ENCODE data around the gene LMAN2. TPM values are rescaled to one million over a fixed set of nuclear protein-coding genes. Genes with fewer than 3 reads are reported as not detected.
"Not testable (repeated sequence)": the region's sequence is repeated elsewhere in the genome, so short reads cannot be mapped to it uniquely, and the experiment has no call there.

The LMAN2 gene
- total RNA-seq, 2 donors from 2014 or later, result 119 to 128 TPM

DNA sequence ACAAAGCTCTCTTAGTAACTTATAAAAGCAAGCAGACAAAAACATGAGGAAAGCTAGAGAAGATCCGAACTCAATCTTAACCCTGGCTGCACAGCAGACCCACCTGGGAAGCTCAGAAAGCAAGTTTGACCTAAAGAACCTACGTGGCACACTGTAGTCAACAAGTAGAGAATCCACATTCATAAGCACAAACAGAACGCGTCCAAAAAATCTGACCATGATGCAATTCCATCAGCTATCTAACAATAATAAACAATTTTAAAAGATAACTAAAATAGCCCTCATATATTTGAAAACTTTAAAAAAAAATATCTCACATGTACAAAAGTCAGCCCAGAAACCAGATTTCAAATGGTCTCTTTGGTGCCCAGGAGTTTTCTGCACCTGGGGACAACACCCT is 4.6 kb downstream of the LMAN2 start:
- Histone ChIP-seq H3K36me3 (ENCODE audit: control insufficient read depth, insufficient read depth, low read length) (peaks cover 54% of the 10 kb centered on the region), H3K4me3 (ENCODE audit: low read length) (no peak overlapping the region), H3K27ac (ENCODE audit: low read depth, low read length) (no peak overlapping the region), H3K9ac (ENCODE audit: extremely low read depth, low read length, poor library complexity, severe bottlenecking) (no peak overlapping the region), H3K9me3 (ENCODE audit: control insufficient read depth, low read length) (no peaks in the 10 kb centered on the region), H3K27me3 (ENCODE audit: control insufficient read depth, insufficient read depth, low read length, poor library complexity, severe bottlenecking) (no peaks in the 10 kb centered on the region), H3K4me1 (ENCODE audit: control insufficient read depth, insufficient read depth, low read length) (peaks cover 11% of the 10 kb centered on the region)
- Mint-ChIP-seq H3K27ac (no peak overlapping the region), H3K4me3 (no peak overlapping the region), H3K36me3 (ENCODE audit: low read depth) (peaks cover 40% of the 10 kb centered on the region), H3K4me1 (peaks cover 18% of the 10 kb centered on the region), H3K27me3 (ENCODE audit: insufficient read depth) (no peaks in the 10 kb centered on the region), H3K9me3 (no peaks in the 10 kb centered on the region)
- TF ChIP-seq, protein P1, sequence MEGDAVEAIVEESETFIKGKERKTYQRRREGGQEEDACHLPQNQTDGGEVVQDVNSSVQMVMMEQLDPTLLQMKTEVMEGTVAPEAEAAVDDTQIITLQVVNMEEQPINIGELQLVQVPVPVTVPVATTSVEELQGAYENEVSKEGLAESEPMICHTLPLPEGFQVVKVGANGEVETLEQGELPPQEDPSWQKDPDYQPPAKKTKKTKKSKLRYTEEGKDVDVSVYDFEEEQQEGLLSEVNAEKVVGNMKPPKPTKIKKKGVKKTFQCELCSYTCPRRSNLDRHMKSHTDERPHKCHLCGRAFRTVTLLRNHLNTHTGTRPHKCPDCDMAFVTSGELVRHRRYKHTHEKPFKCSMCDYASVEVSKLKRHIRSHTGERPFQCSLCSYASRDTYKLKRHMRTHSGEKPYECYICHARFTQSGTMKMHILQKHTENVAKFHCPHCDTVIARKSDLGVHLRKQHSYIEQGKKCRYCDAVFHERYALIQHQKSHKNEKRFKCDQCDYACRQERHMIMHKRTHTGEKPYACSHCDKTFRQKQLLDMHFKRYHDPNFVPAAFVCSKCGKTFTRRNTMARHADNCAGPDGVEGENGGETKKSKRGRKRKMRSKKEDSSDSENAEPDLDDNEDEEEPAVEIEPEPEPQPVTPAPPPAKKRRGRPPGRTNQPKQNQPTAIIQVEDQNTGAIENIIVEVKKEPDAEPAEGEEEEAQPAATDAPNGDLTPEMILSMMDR (conservative IDR thresholded peaks at IDR 0.05), result no peak
- WGBS, 2 experiments (ENCODE audit: insufficient coverage in 1 of 2, insufficient read length in 1 of 2), result 70 to 75% methylated on average over 4 of the region's 4 CpGs
- no peak for DNase-seq

DNA sequence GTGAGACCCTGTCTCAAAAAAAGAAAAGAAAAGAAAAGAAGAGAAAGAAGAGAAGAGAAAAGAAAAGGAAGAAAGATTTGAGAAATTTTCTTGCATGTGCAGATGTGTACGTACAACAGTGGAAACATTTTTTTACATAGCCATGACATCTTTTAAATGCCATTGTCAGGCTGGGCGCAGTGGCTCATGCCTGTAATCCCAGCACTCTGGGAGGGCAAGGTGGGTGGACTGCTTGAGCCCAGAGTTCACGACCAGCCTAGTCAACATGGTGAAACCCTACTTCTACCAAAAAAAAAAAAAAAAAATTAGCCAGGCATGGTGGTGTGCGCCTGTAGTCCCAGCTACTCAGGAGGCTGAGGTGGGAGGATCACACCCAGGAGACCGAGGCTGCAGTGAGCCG is 6.6 kb downstream of the LMAN2 start:
- 96 to 100% methylated on average over 2 to 6 of the region's 6 CpGs for WGBS, 2 experiments (ENCODE audit: insufficient coverage in 1 of 2, insufficient read length in 1 of 2)
- Histone ChIP-seq H3K4me3 (ENCODE audit: low read length) (no peak overlapping the region), H3K36me3 (ENCODE audit: control insufficient read depth, insufficient read depth, low read length) (peaks cover 62% of the 10 kb centered on the region), H3K9me3 (ENCODE audit: control insufficient read depth, low read length) (peaks cover 6% of the 10 kb centered on the region), H3K9ac (ENCODE audit: extremely low read depth, low read length, poor library complexity, severe bottlenecking) (no peak overlapping the region), H3K4me1 (ENCODE audit: control insufficient read depth, insufficient read depth, low read length) (peaks cover 2% of the 10 kb centered on the region), H3K27me3 (ENCODE audit: control insufficient read depth, insufficient read depth, low read length, poor library complexity, severe bottlenecking) (no peaks in the 10 kb centered on the region), H3K27ac (ENCODE audit: low read depth, low read length) (no peak overlapping the region)
- no peak for DNase-seq
- H3K9me3 Mint-ChIP-seq, result no peaks in the 10 kb centered on the region
- H3K36me3 Mint-ChIP-seq (ENCODE audit: low read depth), result peaks cover 51% of the 10 kb centered on the region
- TF ChIP-seq, protein P1 (conservative IDR thresholded peaks at IDR 0.05), result no peak
- no peak overlapping the region for H3K27ac Mint-ChIP-seq
- H3K27me3 Mint-ChIP-seq (ENCODE audit: insufficient read depth), result no peaks in the 10 kb centered on the region
- H3K4me3 Mint-ChIP-seq, result no peak overlapping the region
- H3K4me1 Mint-ChIP-seq, result peaks cover 11% of the 10 kb centered on the region

DNA sequence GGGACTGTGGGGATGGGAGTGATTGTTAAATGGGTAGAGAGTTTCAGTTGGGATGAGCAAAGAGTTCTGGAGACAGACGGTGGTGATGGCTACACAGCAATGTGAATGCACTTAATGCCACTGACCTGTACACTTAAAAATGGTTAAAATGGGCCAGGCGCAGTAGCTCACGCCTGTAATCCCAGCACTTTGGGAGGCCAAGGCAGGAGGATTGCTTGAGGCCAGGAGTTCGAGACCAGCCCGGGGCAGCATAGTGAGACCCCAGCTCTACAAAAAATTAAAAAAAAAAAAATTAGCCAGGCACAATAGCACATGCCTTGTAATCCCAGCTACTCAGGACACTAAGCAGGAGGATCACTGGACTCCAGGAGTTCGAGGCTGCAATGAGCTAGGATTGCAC is 7.7 kb downstream of the LMAN2 start:
- TF ChIP-seq, protein P1 (conservative IDR thresholded peaks at IDR 0.05), result no peak
- no peaks in the 10 kb centered on the region for H3K27me3 Mint-ChIP-seq (ENCODE audit: insufficient read depth)
- H3K9ac ChIP-seq (ENCODE audit: extremely low read depth, low read length, poor library complexity, severe bottlenecking), result no peak overlapping the region
- 95 to 100% methylated on average over 4 to 6 of the region's 6 CpGs for WGBS, 2 experiments (ENCODE audit: insufficient coverage in 1 of 2, insufficient read length in 1 of 2)
- no peaks in the 10 kb centered on the region for H3K27me3 ChIP-seq (ENCODE audit: control insufficient read depth, insufficient read depth, low read length, poor library complexity, severe bottlenecking)
- no peak overlapping the region for H3K27ac Mint-ChIP-seq
- H3K4me1 Mint-ChIP-seq, result peaks cover 10% of the 10 kb centered on the region
- H3K36me3 Mint-ChIP-seq (ENCODE audit: low read depth), result peaks cover 58% of the 10 kb centered on the region
- no peak for DNase-seq
- H3K9me3 ChIP-seq (ENCODE audit: control insufficient read depth, low read length), result peaks cover 6% of the 10 kb centered on the region
- H3K4me3 ChIP-seq (ENCODE audit: low read length), result no peak overlapping the region
- no peaks in the 10 kb centered on the region for H3K9me3 Mint-ChIP-seq
- peaks cover 63% of the 10 kb centered on the region for H3K36me3 ChIP-seq (ENCODE audit: control insufficient read depth, insufficient read depth, low read length)
- H3K4me3 Mint-ChIP-seq, result no peak overlapping the region
- H3K4me1 ChIP-seq (ENCODE audit: control insufficient read depth, insufficient read depth, low read length), result no peaks in the 10 kb centered on the region
- H3K27ac ChIP-seq (ENCODE audit: low read depth, low read length), result no peak overlapping the region

DNA sequence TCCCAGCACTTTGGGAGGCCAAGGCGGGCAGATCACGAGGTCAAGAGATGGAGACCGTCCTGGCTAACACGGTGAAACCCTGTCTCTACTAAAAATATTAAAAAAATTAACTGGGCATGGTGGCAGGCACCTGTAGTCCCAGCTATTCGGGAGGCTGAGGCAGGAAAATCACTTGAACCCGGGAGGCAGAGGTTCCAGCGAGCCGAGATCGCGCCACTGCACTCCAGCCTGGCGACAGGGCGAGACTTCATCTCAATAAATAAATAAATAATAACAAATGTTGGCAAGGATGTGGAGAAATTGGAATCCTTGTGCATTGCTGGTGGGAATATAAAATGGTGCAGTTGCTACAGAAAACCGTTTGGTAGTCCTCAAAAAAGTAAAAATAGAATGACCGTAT is 8.5 kb downstream of the LMAN2 start:
- Mint-ChIP-seq H3K36me3 (ENCODE audit: low read depth) (peaks cover 61% of the 10 kb centered on the region), H3K4me1 (peaks cover 10% of the 10 kb centered on the region)
- not testable (repeated sequence) for H3K9me3 ChIP-seq (ENCODE audit: control insufficient read depth, low read length); H3K27ac ChIP-seq (ENCODE audit: low read depth, low read length); H3K9me3 Mint-ChIP-seq; H3K4me1 ChIP-seq (ENCODE audit: control insufficient read depth, insufficient read depth, low read length); DNase-seq; H3K27me3 ChIP-seq (ENCODE audit: control insufficient read depth, insufficient read depth, low read length, poor library complexity, severe bottlenecking); H3K27ac Mint-ChIP-seq; H3K9ac ChIP-seq (ENCODE audit: extremely low read depth, low read length, poor library complexity, severe bottlenecking); H3K4me3 ChIP-seq (ENCODE audit: low read length); H3K4me3 Mint-ChIP-seq; H3K27me3 Mint-ChIP-seq (ENCODE audit: insufficient read depth)
- 93 to 94% methylated on average over 9 to 13 of the region's 14 CpGs for WGBS, 2 experiments (ENCODE audit: insufficient coverage in 1 of 2, insufficient read length in 1 of 2)
- H3K36me3 ChIP-seq (ENCODE audit: control insufficient read depth, insufficient read depth, low read length), result peaks cover 64% of the 10 kb centered on the region

All from endodermal cell (in vitro differentiated cells).